Endometrial microvascular endothelial cells (primary cell): ENCODE measurements around the gene SLC26A11. TPM values are rescaled to one million over a fixed set of nuclear protein-coding genes. Genes with fewer than 3 reads are reported as not detected.
"Not testable (repeated sequence)": the region's sequence is repeated elsewhere in the genome, so short reads cannot be mapped to it uniquely, and the experiment has no call there.

Experiments
- in situ Hi-C: cut with HindIII; loops from 2 replicates; pipeline ENCODE4 v1.10.0; 2017; ENCODE audit warnings: low sequenced_read_pairs, low pct_unique_long_range_greater_than_20kb; ENCODE audit errors: inconsistent ontology term
- total RNA-seq: library from RNA; depleted of rRNA; stranded (reverse); fragments of >200 nt; gene quantifications from one replicate; pipeline ENCODE4 v1.2.3, GENCODE V29; 2015; ENCODE audit errors: inconsistent ontology term

Gene SLC26A11
- total RNA-seq, 1 donor from 2014 or later, result 17.2 TPM

GRCh38 chr17:80291260-80291659 is 71.0 kb downstream of the SLC26A11 start:
- in situ Hi-C loops, result no loop called here

DNA sequence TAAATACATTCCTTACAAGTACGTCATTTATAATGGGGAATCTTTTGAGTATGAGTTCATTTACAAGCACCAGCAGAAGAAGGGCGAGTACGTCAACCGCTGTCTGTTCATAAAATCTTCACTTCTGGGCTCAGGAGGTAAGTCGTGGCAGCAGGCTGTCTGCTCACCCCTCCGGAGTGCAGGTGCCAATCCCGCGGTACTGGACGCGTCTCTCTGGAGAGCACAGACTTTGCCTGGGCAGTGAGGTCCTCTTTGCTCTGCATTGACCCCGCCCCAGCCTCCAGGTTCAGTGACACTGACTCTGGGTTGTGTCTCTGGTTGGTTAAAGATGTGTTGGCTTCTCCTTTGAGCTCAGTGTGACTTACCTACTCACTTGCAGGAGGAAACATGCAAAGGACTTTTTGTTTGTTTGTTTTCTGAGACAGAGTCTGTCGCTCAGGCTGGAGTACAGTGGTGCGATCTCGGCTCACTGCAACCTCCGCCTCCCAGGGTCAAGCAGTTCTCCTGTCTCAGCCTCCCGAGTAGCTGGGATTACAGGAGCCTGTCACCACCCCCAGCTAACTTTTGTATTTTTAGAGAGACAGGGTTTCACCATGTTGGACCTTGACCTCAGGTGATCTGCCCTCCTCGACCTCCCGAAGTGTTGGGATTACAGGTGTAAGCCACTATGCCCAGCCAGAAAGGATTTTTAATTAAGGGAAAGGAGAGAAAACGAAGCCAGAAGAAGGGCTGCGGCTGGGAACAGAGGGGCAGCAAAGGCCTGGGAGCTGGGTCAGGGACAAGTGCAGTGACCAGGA is 71.7 kb downstream of the SLC26A11 start:
- in situ Hi-C loops, result no loop called here

DNA sequence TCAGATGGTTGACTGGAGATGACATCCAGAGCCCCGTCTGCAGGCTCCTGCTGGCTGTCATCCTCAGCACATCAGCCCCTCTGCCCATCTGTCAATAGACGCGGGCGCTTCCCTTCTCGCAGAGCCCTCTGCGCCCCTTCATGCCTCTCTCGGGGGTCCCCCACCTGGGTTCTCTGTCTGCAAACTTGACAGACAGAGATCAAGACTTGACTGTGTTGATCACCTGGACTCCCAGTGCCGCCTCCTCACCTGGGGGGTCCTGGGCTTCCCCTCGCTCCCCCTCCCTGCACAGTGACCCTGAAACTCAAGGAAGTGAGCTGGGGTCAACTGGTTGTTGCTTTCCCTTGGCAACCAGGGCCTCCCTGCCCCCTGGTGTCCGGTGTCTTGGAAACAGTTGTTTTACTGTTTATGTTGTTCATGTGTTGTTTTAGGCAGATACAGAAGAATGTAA is 72.3 kb downstream of the SLC26A11 start:
- in situ Hi-C loops, result no loop called here

DNA sequence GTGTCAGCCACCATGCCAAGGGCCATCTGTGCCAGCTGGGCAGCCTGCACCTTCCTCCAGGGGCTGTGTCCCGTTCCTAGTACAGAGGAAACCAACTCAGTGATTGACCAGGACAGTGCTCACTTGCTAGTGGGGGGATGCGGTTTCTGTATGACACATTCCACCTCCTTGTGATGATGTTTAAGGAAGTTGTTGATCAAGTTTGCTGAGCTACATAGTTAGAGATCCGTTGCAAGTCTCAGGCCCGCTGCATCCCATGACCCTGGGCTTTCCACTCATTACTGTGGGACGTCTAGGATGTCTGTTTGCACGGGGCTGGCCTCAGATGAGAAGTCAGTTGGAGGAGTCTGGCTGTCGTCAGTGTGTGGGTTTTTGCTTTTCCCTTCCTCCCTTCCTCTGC is 74.0 kb downstream of the SLC26A11 start:
- in situ Hi-C loops, result no loop called here

- in situ Hi-C loops, result no loop called here
These were observed 74.4 kb downstream of the SLC26A11 start for GRCh38 chr17:80294653-80295052.

GRCh38 chr17:80295146-80295545 is 74.9 kb downstream of the SLC26A11 start:
- in situ Hi-C loops, result no loop called here

DNA sequence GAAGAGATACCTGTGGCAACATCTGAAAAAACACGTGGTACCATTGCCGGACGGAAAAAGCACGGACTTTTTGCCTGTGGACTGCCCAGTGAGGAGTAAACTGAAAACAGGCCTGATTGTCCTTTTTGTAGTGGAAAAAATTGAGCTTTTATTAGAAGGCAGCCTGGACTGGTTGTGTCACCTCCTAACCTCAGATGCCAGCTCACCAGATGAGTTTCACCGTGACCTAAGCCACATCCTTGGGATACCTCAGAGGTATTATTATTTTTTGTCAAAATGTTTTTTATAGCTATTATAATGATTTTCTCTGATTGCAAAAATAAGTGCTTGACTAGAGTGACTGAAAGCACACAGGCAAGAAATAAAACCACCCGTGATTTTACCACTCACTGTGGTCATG is 75.3 kb downstream of the SLC26A11 start:
- in situ Hi-C loops, result no loop called here

DNA sequence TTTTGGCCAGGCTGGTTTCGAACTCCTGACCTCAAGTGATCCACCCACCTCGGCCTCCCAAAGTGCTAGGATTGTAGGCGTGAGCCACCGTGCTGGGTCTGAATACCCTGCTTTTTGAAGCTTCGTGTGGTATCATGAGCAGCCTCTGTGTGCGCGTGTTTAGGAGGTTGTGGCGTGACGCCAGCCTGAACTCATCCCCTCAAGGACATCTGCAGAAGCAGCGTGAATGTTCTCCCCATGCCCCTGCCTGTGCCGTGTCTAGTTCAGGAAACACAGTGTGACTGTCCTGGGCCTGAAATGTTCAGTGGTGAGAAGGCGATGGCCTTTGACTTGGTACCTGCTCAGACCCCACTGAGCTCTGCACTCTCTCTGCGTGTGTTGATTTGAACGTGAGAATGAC is 76.0 kb downstream of the SLC26A11 start:
- in situ Hi-C loops, result no loop called here

GRCh38 chr17:80297996-80298560 is 77.9 kb downstream of the SLC26A11 start:
- in situ Hi-C loops, result no loop called here

GRCh38 chr17:80299350-80300100 is 79.3 kb downstream of the SLC26A11 start:
- in situ Hi-C loops, result not testable (repeated sequence)

- in situ Hi-C loops, result not testable (repeated sequence)
These were observed 80.5 kb downstream of the SLC26A11 start for GRCh38 chr17:80300756-80301155.

Other genes starting within 250 kb of the SLC26A11 start
- 22.8 TPM for gene TBC1D16, start 184.6 kb upstream of the SLC26A11 start, total RNA-seq
- gene CCDC40, start 183.8 kb upstream of the SLC26A11 start, total RNA-seq, result not detected
- gene GAA, start 118.8 kb upstream of the SLC26A11 start, total RNA-seq, result 37.1 TPM
- 110 TPM for gene EIF4A3, start 73.3 kb upstream of the SLC26A11 start, total RNA-seq
- not detected for gene CARD14, start 50.4 kb upstream of the SLC26A11 start, total RNA-seq
- gene SGSH, start 94 bp upstream of the SLC26A11 start, total RNA-seq, result 60.3 TPM
- 80.8 TPM for gene RNF213, start 40.4 kb downstream of the SLC26A11 start, total RNA-seq
- 7.1 TPM for gene ENDOV, start 194.7 kb downstream of the SLC26A11 start, total RNA-seq